ENCODE measurements around the gene CCL8.
"Not testable (repeated sequence)": the region's sequence is repeated elsewhere in the genome, so short reads cannot be mapped to it uniquely, and the experiment has no call there.

CCL8 gene

GRCh38 chr17:34313164-34313563, 6.1 kb upstream of the CCL8 start:
- H4K20me1 ChIP-seq (ENCODE audit: low read depth, low read length): no peaks in the 10 kb centered on the region
- no peak overlapping the region for H2AFZ ChIP-seq (ENCODE audit: low read depth, low read length, severe bottlenecking)
- no peaks in the 10 kb centered on the region for H3K9me2 ChIP-seq (replicated peaks; ENCODE audit: insufficient read depth, low read length)
- TF ChIP-seq EZH2phosphoT487 (conservative IDR thresholded peaks at IDR 0.05; ENCODE audit: low read length) (no peak), CTCF (IDR thresholded peaks at IDR 0.05; ENCODE audit: insufficient read depth, low read length, poor library complexity, severe bottlenecking) (no peak)
- no peaks in the 10 kb centered on the region for H3K9me3 ChIP-seq (ENCODE audit: insufficient read depth, low read length)
- no peak overlapping the region for H3K4me3 ChIP-seq (ENCODE audit: insufficient read depth, low read length, poor library complexity, severe bottlenecking)
- H3K9ac ChIP-seq (ENCODE audit: low read length): no peak overlapping the region
- no peaks in the 10 kb centered on the region for H3K79me2 ChIP-seq (ENCODE audit: insufficient read depth, low read length)
- no peak overlapping the region for H3K4me2 ChIP-seq (ENCODE audit: low read depth, low read length, poor library complexity, severe bottlenecking)
- H3K27me3 ChIP-seq (ENCODE audit: low read length): no peaks in the 10 kb centered on the region
- H3F3A ChIP-seq (ENCODE audit: insufficient read depth): no peaks in the 10 kb centered on the region
- no peak overlapping the region for H3K27ac ChIP-seq (ENCODE audit: low read depth, low read length)
- H3K36me3 ChIP-seq (ENCODE audit: low read length): no peaks in the 10 kb centered on the region

DNA sequence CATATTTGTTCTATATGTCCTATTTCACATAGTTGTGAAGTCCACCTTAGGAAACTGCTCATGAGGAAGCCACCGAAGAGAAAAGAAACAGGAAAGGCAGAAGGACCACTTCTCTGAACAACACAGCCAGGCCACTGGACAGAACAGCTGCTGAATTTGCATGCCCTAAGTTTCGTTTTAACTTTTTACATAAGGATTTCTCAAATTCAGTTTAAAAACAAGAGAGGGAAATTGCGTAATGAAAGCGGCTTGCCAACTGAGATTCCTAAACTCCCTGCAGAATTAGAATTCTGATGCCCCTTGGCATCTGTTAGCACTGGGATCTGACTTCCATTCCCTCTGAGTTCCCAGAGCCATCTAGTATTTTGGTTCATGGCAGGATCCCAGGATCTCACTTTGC, 5.0 kb upstream of the CCL8 start:
- Histone ChIP-seq H2AFZ (ENCODE audit: low read depth, low read length, severe bottlenecking) (no peak overlapping the region), H3K4me3 (ENCODE audit: insufficient read depth, low read length, poor library complexity, severe bottlenecking) (no peak overlapping the region), H3K9me2 (replicated peaks; ENCODE audit: insufficient read depth, low read length) (no peaks in the 10 kb centered on the region), H3K79me2 (ENCODE audit: insufficient read depth, low read length) (no peaks in the 10 kb centered on the region), H3K4me2 (ENCODE audit: low read depth, low read length, poor library complexity, severe bottlenecking) (no peak overlapping the region), H3K9ac (ENCODE audit: low read length) (no peak overlapping the region), H4K20me1 (ENCODE audit: low read depth, low read length) (no peaks in the 10 kb centered on the region), H3K27ac (ENCODE audit: low read depth, low read length) (no peak overlapping the region), H3K9me3 (ENCODE audit: insufficient read depth, low read length) (no peaks in the 10 kb centered on the region), H3F3A (ENCODE audit: insufficient read depth) (no peaks in the 10 kb centered on the region), H3K27me3 (ENCODE audit: low read length) (no peaks in the 10 kb centered on the region), H3K36me3 (ENCODE audit: low read length) (no peaks in the 10 kb centered on the region)
- TF ChIP-seq CTCF (IDR thresholded peaks at IDR 0.05; ENCODE audit: insufficient read depth, low read length, poor library complexity, severe bottlenecking): no peak
- no peak for TF ChIP-seq EZH2phosphoT487 (conservative IDR thresholded peaks at IDR 0.05; ENCODE audit: low read length)

- H3K9ac ChIP-seq (ENCODE audit: low read length): no peak overlapping the region
- no peaks in the 10 kb centered on the region for H3F3A ChIP-seq (ENCODE audit: insufficient read depth)
- no peak overlapping the region for H2AFZ ChIP-seq (ENCODE audit: low read depth, low read length, severe bottlenecking)
- H3K79me2 ChIP-seq (ENCODE audit: insufficient read depth, low read length): no peaks in the 10 kb centered on the region
- no peaks in the 10 kb centered on the region for H3K36me3 ChIP-seq (ENCODE audit: low read length)
- no peak overlapping the region for H3K27ac ChIP-seq (ENCODE audit: low read depth, low read length)
- no peaks in the 10 kb centered on the region for H3K9me3 ChIP-seq (ENCODE audit: insufficient read depth, low read length)
- no peaks in the 10 kb centered on the region for H3K9me2 ChIP-seq (replicated peaks; ENCODE audit: insufficient read depth, low read length)
- H3K4me3 ChIP-seq (ENCODE audit: insufficient read depth, low read length, poor library complexity, severe bottlenecking): no peak overlapping the region
- H3K4me2 ChIP-seq (ENCODE audit: low read depth, low read length, poor library complexity, severe bottlenecking): no peak overlapping the region
- H3K27me3 ChIP-seq (ENCODE audit: low read length): no peaks in the 10 kb centered on the region
- H4K20me1 ChIP-seq (ENCODE audit: low read depth, low read length): no peaks in the 10 kb centered on the region
- TF ChIP-seq CTCF (IDR thresholded peaks at IDR 0.05; ENCODE audit: insufficient read depth, low read length, poor library complexity, severe bottlenecking) (no peak), EZH2phosphoT487 (conservative IDR thresholded peaks at IDR 0.05; ENCODE audit: low read length) (no peak)
Observed at GRCh38 chr17:34318474-34318873, 761 bp upstream of the CCL8 start.

- no peak overlapping the region for H3K27ac ChIP-seq (ENCODE audit: low read depth, low read length)
- TF ChIP-seq CTCF (IDR thresholded peaks at IDR 0.05; ENCODE audit: insufficient read depth, low read length, poor library complexity, severe bottlenecking): no peak
- no peaks in the 10 kb centered on the region for H4K20me1 ChIP-seq (ENCODE audit: low read depth, low read length)
- no peaks in the 10 kb centered on the region for H3F3A ChIP-seq (ENCODE audit: insufficient read depth)
- H3K27me3 ChIP-seq (ENCODE audit: low read length): no peaks in the 10 kb centered on the region
- no peak overlapping the region for H3K4me2 ChIP-seq (ENCODE audit: low read depth, low read length, poor library complexity, severe bottlenecking)
- H3K9ac ChIP-seq (ENCODE audit: low read length): no peak overlapping the region
- no peaks in the 10 kb centered on the region for H3K9me2 ChIP-seq (replicated peaks; ENCODE audit: insufficient read depth, low read length)
- no peaks in the 10 kb centered on the region for H3K9me3 ChIP-seq (ENCODE audit: insufficient read depth, low read length)
- H3K79me2 ChIP-seq (ENCODE audit: insufficient read depth, low read length): no peaks in the 10 kb centered on the region
- no peaks in the 10 kb centered on the region for H3K36me3 ChIP-seq (ENCODE audit: low read length)
- no peak overlapping the region for H3K4me3 ChIP-seq (ENCODE audit: insufficient read depth, low read length, poor library complexity, severe bottlenecking)
- no peak overlapping the region for H2AFZ ChIP-seq (ENCODE audit: low read depth, low read length, severe bottlenecking)
Observed at GRCh38 chr17:34321964-34322363, 2.7 kb downstream of the CCL8 start.

- not testable (repeated sequence) for H4K20me1 ChIP-seq (ENCODE audit: low read depth, low read length); H3K9me2 ChIP-seq (replicated peaks; ENCODE audit: insufficient read depth, low read length); H3K27me3 ChIP-seq (ENCODE audit: low read length); H3F3A ChIP-seq (ENCODE audit: insufficient read depth); H3K27ac ChIP-seq (ENCODE audit: low read depth, low read length); H3K79me2 ChIP-seq (ENCODE audit: insufficient read depth, low read length); H3K4me3 ChIP-seq (ENCODE audit: insufficient read depth, low read length, poor library complexity, severe bottlenecking); H2AFZ ChIP-seq (ENCODE audit: low read depth, low read length, severe bottlenecking); H3K36me3 ChIP-seq (ENCODE audit: low read length); H3K9ac ChIP-seq (ENCODE audit: low read length); H3K4me2 ChIP-seq (ENCODE audit: low read depth, low read length, poor library complexity, severe bottlenecking); H3K9me3 ChIP-seq (ENCODE audit: insufficient read depth, low read length)
Observed at GRCh38 chr17:34327580-34327979, 8.3 kb downstream of the CCL8 start.
